ENCODE measurements around the gene FAM204A.

DNA sequence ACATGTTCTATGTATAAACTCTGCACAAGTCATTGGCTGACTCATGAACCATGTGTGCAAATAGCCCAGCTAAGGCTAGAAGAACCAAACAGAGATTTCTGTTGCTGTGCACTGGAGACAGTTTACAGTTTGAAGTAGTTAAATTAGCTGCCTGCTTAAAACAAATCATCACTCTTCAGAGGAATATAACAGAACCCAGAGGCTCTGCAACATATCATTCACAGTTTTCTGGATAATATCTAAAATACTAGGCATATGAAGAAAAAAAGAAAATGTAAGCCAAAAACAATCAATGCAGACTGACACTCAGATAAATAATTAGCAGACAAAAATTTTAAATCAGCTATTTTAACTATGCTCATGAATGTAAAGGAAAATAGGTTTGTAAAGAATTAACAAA is 23.6 kb upstream of the FAM204A start:
- TF ChIP-seq, protein P1, sequence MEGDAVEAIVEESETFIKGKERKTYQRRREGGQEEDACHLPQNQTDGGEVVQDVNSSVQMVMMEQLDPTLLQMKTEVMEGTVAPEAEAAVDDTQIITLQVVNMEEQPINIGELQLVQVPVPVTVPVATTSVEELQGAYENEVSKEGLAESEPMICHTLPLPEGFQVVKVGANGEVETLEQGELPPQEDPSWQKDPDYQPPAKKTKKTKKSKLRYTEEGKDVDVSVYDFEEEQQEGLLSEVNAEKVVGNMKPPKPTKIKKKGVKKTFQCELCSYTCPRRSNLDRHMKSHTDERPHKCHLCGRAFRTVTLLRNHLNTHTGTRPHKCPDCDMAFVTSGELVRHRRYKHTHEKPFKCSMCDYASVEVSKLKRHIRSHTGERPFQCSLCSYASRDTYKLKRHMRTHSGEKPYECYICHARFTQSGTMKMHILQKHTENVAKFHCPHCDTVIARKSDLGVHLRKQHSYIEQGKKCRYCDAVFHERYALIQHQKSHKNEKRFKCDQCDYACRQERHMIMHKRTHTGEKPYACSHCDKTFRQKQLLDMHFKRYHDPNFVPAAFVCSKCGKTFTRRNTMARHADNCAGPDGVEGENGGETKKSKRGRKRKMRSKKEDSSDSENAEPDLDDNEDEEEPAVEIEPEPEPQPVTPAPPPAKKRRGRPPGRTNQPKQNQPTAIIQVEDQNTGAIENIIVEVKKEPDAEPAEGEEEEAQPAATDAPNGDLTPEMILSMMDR (conservative IDR thresholded peaks at IDR 0.05; ENCODE audit: low read depth, low read length): no peak
- TF ChIP-seq EZH2 (IDR thresholded peaks at IDR 0.05; ENCODE audit: low read length, unreplicated experiment): no peak
- TF ChIP-seq EZH2phosphoT487 (IDR thresholded peaks at IDR 0.05; ENCODE audit: borderline replicate concordance, low read length): no peak
